ENCODE results near the gene LURAP1L.

GRCh38 chr9:12790001-12790400, 15.2 kb downstream of the LURAP1L start:
- TF ChIP-seq CTCF (IDR thresholded peaks at IDR 0.05), result no peak
- TF ChIP-seq POLR2A (IDR thresholded peaks at IDR 0.05), result no peak

Measured in lower leg skin (tissue), 3 donors.